Measurements from ENCODE around the gene DUSP6. TPM values are rescaled to one million over a fixed set of nuclear protein-coding genes. Genes with fewer than 3 reads are reported as not detected.

DUSP6 gene
- total RNA-seq, 1 donor from 2014 or later, result 34.5 TPM

Small RNAs within 50 kb of the gene (small RNA-seq; reads per million reads assigned to genes)
- not detected for gene MRPS6P4

Other genes starting within 250 kb of the DUSP6 start
- 3.3 TPM for gene GALNT4, start 172.3 kb upstream of the DUSP6 start, total RNA-seq
- gene POC1B, start 173.5 kb upstream of the DUSP6 start, total RNA-seq, result 15.6 TPM

Data from occipital lobe (tissue), 2 donors.